Hippocampal formation (tissue), 2 donors: ENCODE data around the gene ITPR3.

Experiments used
- DNase-seq, 2 donors: peaks; one replicate each; lab custom pipeline; 2025; lab: John Stamatoyannopoulos, UW

ITPR3 gene

DNA sequence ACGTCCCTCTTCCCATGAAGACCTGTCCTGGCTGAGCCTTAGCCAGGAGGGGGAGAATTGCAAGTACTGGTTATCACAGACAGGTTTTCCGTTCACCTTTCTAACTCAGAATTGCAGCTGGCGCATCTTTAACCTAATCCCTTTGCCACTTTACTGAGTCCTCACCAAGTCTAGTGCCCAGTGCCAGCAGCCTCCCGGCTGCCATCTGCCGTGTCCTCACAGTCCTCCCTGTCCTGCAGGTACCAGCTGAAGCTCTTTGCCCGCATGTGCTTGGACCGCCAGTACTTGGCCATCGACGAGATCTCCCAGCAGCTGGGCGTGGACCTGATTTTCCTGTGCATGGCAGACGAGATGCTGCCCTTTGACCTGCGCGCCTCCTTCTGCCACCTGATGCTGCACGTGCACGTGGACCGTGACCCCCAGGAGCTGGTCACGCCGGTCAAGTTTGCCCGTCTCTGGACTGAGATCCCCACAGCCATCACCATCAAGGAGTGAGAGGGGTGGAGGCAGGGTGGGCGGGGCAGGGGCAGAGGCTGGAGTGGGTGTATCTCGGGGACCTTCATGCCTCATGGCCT, 49.1 kb downstream of the ITPR3 start:
- no peak for DNase-seq

DNA sequence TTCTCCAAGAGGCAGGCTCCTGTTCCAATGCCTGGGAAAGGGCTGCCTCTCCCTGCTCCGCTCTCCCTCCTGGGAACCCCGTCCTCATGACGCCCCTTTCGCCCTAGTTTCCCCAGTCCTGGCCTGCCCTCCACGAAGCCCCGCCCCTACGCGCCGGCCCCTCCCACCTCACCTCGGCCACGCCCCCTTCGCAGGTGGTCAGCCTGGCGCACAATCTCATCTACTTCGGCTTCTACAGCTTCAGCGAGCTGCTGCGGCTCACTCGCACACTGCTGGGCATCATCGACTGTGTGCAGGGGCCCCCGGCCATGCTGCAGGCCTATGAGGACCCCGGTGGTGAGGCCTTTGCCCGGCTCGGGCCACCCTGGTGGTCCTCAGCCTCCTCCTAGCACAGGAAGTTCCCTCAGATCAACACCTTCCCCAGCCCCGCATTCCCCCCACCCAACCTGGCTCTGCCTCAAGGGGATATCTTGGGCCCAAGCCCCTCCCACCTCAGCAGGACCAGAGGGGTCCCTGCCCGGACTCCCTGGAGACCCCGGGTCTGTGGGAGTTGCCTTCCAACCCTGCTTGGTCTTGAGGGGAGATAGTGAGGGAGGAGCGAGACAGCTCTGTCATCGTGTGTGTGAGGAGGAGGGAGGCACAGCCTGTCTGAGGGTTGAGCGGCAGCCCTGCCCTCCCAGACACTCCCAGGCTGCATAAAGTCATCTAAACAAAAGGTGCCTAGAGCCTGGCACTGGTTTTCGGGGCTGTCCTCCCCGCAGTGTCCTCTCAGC, 50.0 kb downstream of the ITPR3 start:
- DNase-seq, result no peak

DNA sequence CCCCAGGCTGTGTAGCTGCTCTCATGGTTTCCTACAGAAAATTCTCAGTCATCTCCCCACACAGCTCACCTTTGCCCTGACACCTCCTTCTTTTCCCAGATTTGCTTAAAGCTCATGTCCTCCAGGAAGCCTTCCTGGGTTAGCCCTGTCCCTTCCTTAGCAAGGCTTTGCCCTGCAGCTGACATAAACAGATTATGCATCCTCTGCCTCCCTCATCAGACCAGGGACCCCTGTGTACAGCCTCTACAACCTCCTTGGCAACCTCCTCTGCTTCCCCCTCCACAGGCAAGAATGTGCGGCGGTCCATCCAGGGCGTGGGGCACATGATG, 50.6 kb downstream of the ITPR3 start:
- no peak for DNase-seq

DNA sequence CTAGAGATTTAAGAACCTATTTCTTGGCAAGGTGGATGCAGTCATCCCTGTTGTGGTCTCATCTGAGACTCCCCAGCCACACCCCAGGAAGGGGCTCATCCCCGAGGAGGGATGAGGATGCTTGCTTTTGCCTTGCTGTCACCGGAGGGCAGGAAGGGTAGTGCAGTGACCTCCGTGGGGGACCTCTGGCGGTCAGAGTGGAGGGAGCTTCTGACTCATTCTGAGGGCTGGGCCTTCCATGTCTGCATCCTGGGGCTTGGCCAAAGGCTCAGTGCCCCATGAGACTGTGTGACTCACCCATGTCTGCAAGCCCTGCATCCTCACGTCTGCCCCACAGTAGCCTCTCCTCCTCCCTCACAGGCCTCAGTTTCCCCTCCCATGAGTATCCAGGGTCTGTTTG, 51.7 kb downstream of the ITPR3 start:
- DNase-seq, result peak in 1 of 2 donors; percentile 25

DNA sequence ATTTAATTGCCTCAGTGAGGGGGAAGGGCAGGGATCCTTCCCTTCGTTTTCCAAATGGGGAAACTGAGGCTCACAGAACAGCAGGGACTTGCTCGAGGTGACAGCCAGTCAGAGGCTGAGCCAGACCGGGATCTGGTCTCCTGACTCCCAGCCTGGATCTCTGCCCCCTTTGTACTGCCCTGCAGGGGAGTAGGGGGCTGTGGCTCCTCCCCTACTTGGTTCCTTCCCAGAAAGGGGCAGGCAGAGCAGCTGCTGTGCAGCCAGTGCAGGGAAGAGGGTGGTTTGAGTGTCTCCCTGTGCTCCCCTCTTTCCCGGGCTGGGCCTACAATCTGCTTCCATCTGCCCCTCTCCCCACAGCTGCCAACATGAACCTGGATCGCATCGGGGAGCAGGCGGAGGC, 52.7 kb downstream of the ITPR3 start:
- no peak for DNase-seq

DNA sequence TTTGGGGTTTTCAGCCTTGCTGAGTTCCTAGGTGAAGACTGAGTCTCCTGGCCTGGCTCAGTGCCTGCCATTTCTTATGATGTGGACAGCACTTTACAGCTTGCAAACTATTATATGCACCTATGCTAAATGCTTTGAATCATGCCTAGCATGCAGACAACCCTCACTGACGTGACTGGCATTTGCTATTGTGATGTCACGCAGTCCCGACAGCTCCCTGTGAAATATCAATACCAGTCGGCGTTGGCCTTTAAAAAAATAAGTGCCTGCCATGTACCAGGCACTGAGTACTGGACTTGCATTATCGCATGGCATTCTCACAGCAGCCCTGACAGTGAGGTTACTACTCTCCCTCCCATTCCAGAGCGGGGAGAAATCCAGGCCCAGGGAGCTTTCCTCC, 54.8 kb downstream of the ITPR3 start:
- DNase-seq, result no peak

DNA sequence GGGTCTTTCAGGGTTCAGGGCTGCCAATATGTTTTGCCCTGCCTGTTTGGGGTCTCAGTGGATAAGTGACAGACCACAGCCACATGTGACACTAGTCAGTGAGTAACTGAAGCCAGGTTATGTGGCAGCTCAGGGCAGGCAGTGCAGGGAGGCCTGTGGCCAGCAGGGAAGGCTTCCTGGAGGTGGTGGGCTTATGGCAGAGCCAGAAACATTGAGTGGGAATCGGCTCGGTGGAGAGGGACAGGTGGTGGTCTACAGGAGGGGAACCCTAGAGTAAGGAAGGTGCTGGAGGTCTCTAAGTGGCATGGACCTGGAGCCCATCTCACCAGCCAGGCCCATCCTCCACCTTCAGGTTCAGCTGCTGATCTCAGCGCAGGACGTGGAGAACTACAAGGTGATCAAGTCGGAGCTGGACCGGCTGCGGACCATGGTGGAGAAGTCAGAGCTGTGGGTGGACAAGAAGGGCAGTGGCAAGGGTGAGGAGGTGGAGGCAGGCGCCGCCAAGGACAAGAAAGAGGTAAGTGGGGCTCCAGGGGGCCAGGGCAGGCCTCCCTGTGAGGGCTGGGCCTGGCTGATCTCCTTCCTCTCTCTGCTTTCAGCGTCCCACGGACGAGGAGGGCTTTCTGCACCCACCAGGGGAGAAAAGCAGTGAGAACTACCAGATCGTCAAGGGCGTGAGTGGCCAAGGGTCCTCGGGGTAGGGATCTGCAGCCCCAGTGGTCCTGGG, 55.5 kb downstream of the ITPR3 start:
- no peak for DNase-seq

DNA sequence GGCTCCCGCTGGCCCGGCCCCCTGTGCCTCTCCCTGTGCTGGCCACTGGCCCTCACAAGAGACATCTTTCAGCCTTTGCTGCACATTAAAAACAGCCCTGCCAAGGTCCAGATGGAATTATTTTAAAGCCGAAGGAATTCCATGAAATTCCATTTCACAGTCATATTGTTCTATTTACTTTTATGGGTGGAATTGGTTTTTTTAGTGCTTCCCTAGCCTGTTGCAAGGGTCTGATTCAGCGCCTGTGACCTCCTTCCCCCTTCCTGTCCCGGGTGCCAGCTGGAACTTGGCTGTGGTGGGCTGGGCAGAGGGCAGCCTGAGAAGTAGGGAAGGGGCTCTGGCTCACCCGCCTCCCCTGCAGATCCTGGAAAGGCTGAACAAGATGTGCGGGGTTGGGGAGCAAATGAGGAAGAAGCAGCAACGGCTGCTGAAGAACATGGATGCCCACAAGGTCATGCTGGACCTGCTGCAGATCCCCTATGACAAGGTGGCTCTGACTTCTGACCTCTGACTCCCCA, 56.1 kb downstream of the ITPR3 start:
- no peak for DNase-seq

DNA sequence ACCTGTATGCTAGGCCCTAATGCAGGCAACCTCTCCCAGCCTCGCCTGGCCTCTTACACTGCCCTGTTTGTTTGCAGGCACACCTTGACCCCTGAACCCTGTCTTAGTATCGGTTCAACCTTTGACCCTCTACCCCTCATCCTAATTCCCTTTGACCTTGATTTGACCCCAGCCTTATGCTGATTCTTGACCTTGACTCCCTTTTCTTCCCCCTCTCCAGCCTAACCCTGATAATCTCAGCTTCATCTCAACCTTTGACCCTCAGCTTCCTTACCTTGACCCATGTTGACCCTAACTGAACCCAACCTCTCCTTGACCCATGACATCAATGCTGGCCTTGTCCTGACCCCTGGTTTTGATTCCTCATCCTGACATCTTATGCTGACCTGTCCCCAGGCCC, 56.6 kb downstream of the ITPR3 start:
- no peak for DNase-seq

DNA sequence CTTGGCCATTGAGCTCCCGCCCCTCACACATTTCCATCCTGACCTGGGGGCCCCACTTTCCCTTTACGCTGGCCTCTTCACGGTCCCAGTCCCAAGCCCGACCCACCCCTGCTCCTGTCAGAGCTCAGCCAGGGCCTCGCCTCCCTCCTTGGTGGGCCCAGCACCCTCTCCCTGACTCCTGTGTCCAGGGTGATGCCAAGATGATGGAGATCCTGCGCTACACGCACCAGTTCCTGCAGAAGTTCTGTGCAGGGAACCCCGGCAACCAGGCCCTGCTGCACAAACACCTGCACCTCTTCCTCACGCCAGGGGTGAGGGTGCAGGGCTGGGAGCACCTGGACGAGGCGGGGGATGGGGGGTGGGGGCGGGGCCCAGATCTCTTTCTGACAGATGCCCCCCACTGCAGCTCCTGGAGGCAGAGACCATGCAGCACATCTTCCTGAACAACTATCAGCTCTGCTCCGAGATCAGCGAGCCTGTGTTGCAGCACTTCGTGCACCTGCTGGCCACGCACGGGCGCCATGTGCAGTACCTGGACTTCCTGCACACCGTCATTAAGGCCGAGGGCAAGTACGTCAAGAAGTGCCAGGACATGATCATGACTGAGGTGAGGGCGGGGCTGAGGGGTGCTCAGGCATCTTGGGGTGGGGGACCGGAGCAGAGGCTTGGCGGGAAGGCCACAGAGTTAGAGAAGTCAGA, 57.3 kb downstream of the ITPR3 start:
- no peak for DNase-seq

DNA sequence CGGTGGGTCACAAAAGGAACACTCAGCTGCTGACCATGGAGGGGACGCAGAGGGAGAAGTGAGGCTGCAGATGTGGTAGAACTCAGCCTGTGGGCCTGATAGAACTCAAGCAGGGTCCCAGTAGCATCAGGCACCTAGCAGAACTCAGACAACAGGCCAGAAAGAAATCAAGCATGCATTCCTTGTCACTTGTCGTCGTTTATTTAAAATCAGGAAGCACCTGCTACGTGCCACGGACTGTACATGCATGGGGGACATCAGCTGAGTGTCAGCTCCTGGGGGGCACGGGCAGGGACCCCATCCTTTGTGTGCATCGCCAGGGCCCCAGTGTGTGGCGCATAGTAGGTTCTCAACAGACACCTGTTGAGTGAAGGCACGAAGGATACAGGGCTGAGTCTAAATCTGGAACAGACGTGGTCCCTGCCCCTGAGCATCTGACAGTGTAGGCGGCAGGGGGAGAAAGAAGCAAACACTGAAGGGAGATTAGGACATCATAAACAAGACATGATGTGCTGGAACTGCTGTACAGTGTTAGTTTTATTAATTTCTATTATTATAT, 57.9 kb downstream of the ITPR3 start:
- DNase-seq, result no peak

DNA sequence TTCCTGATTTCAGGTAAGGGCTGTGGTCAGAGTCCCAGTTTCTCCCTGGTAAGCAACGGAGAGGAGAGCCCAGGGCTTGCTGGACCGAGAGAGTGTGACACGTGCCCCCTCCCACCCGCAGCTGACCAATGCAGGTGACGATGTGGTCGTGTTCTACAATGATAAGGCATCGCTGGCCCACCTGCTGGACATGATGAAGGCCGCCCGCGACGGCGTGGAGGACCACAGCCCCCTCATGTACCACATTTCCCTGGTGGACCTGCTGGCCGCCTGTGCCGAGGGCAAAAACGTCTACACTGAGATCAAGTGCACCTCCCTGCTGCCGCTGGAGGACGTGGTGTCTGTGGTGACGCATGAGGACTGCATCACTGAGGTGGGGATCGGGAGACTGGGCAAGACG, 58.6 kb downstream of the ITPR3 start:
- no peak for DNase-seq

DNA sequence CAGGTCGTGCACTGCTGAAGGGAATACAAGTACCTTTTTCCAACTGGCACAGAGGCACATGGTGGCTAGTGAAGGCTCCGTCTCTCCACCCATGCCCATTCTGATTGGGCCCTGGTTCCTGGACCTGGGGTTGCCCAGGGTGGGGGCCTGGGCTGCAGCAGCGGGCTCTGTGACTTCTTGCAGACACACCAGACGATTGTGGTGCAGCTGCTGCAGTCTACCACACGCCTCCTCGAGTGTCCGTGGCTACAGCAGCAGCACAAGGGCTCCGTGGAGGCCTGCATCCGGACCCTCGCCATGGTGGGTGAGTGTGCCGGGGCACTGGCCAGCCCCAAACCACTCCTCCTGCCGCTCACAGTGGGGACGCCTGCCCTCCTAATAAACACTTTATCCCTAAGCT, 61.2 kb downstream of the ITPR3 start:
- no peak for DNase-seq

DNA sequence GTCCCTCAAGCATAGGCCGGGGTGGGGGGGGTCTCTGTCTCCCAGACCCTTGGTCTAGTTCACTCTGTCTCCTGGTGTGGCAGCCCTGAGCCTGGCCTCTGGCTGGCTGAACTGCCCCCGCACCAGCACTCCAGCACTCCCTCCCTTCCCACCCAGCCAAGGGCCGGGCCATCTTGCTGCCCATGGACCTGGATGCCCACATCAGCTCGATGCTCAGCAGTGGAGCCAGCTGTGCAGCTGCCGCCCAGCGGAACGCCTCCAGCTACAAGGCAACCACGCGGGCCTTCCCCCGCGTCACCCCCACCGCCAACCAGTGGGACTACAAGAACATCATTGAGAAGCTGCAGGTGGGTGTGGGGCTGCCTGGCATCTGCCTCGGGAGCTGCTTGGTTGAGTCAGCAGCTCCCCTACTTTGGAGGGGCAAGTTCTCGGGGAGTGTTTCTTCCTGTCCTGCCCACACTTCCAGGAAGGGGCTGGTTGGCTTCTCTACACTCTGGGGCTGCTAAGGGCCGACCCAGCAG, 62.0 kb downstream of the ITPR3 start:
- DNase-seq, result peak; percentile 23 to 73

DNA sequence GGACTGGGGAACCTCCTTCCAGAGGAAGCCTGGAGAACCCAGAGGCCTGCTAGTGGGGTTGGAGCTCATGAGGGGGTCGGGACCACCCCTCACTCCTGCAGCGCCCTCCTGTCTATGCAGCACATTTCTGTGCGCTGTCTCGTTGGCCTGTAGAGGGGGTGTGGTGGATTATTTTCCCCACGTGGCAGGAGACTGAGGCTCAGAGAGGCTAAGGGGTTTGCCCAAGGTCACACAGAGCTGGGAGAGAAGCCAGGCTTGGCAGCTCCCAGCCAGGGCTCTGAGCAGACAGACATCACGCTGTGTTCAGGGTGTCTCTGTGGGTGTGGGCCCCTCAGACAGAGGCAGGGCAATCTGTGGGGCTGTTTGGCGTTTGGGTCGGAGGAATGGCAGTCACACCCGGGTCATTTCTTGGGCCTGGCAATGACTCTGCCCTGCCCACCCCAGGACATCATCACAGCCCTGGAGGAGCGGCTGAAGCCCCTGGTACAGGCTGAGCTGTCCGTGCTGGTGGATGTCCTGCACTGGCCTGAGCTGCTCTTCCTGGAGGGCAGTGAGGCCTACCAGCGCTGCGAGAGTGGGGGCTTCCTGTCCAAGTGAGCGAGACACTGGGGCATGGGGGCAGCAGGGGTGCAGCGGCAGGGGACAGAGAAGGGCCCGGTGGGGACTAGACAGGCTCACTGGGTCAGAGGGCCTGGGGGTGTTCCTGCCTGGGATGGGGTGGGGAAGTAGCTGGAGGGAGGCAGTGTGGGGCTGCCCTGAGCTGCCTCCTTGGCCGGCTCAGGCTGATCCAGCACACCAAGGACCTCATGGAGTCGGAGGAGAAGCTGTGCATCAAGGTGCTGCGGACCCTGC, 62.7 kb downstream of the ITPR3 start:
- no peak for DNase-seq

DNA sequence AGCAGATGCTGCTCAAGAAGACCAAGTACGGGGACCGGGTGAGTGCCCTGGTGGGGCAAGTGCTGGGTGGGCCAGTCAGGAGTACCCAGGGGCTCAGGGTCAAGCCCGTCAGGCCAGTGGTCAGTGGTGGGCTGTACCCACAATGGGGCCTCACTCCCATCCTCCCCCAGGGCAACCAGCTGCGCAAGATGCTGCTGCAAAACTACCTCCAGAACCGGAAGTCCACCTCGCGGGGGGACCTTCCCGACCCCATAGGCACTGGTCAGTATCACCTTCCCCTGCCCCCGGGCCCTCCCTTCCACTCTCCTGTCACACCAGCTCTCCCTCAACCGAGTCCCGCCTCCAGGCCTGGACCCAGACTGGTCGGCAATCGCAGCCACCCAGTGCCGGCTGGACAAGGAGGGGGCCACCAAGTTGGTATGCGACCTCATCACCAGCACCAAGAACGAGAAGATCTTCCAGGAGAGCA, 63.3 kb downstream of the ITPR3 start:
- no peak for DNase-seq

DNA sequence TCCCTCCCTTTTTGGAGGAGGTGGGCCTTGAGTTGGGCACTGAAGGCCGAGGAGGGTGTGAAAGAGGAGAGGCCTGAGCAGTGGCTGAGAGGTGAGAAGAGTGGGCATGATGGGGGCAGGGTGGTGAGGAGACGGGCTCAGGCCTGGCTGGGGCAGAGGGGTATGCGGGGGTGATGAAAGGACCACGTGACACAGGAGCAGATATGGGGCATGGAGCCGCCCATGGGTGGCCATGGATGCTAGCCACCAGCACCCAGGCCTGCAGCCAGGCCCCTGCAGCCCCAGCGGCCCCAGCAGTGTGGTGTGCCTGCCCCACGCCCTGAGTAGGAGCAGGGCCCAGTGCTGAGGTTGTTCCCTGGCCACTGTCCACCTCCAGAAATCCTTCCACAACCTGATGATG, 63.9 kb downstream of the ITPR3 start:
- DNase-seq, result no peak

DNA sequence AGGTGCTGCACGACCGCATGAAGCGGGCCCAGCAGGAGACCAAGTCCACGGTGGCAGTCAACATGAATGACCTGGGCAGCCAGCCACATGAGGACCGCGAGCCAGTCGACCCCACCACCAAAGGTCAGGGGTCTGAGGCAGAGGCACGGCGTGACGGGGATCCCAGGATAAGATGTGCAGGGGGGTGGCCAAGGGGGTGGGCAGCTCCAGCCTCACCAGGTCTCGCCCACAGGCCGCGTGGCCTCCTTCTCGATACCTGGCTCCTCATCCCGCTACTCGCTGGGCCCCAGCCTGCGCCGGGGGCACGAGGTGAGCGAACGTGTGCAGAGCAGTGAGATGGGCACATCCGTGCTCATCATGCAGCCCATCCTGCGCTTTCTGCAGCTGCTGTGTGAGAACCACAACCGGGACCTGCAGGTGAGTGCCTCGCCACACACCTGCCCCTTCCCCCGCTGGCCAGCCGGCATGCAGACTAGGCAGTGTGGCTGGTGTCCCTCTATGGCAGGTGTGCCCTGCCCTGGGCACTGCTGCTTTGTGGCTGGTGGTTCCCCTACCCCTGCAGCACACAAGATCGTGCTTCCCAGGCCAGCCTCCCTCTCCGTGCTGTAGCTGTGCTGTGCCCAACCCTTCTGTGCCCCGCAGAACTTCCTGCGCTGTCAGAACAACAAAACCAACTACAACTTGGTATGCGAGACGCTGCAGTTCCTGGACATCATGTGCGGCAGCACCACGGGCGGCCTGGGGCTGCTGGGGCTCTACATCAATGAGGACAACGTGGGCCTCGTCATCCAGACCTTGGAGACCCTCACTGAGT, 64.5 kb downstream of the ITPR3 start:
- DNase-seq, result no peak

DNA sequence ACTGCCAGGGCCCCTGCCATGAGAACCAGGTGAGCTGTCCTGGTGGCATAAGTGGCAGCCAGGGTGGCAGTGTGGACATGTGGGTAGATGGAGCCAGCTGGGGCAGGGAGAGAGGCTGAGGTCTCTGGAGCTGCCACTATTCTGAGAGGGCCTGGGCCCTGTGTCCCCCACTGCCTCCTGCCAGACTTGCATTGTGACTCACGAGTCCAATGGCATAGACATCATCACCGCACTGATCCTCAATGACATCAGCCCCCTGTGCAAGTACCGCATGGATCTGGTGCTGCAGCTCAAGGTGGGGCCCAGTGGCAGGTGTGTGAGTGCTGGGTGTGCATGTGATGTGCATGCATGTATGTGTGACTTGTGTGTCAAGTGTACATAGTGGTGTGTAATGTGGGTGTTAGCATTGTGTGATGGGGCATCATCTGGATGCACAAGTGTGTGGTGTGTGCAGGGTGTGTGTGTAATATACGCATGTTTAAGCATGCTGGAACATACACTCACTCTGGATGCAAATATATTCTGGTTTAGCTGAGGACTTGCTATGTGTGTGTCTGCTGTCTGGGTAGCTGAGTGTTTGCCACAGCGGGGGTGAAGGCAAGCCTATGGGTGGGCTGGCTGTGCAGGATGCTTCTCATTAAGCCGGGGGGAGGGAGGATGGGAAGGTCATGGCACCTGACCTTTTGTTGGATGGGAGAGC, 65.3 kb downstream of the ITPR3 start:
- no peak for DNase-seq
